Subcutaneous abdominal adipose tissue (tissue), 5 donors: Measurements from ENCODE around the gene CEP83.

Experiments
- H3K27ac ChIP-seq: one replicate; pipeline ENCODE4 v1.7.0; 2013; ENCODE audit warnings: low read depth, mild to moderate bottlenecking, inconsistent platforms, low read length, moderate library complexity
- H3K27me3 ChIP-seq, 5 donors: one replicate each; pipeline ENCODE4 v1.7.0; 2013; ENCODE audit warnings: low read length in 5 of 5, inconsistent platforms in 1 of 5; ENCODE audit not compliant: control insufficient read depth in 5 of 5, insufficient read depth in 4 of 5
- H3K36me3 ChIP-seq, 5 donors: one replicate each; pipeline ENCODE4 v1.7.0; 2013; ENCODE audit warnings: low read length in 5 of 5; ENCODE audit not compliant: control insufficient read depth in 5 of 5, insufficient read depth in 5 of 5
- H3K4me1 ChIP-seq, 5 donors: one replicate each; pipeline ENCODE4 v1.7.0; 2013; ENCODE audit warnings: low read length in 5 of 5, mild to moderate bottlenecking in 3 of 5, moderate library complexity in 1 of 5; ENCODE audit not compliant: control insufficient read depth in 5 of 5, insufficient read depth in 5 of 5
- H3K4me3 ChIP-seq, 5 donors: one replicate each; pipeline ENCODE4 v1.7.0; 2013; ENCODE audit warnings: low read length in 5 of 5, low read depth in 1 of 5
- H3K9ac ChIP-seq, 5 donors: one replicate each; pipeline ENCODE4 v1.7.0; 2013; ENCODE audit warnings: low read length in 5 of 5, mild to moderate bottlenecking in 4 of 5, moderate library complexity in 3 of 5
- H3K9me3 ChIP-seq, 5 donors: one replicate each; pipeline ENCODE4 v1.7.0; 2013; ENCODE audit warnings: low read length in 5 of 5; ENCODE audit not compliant: control insufficient read depth in 5 of 5
- donor health status: healthy.
- donor health status: healthy.
- donor health status: healthy.
- donor health status: healthy.
- donor health status: healthy.

CEP83 gene

DNA sequence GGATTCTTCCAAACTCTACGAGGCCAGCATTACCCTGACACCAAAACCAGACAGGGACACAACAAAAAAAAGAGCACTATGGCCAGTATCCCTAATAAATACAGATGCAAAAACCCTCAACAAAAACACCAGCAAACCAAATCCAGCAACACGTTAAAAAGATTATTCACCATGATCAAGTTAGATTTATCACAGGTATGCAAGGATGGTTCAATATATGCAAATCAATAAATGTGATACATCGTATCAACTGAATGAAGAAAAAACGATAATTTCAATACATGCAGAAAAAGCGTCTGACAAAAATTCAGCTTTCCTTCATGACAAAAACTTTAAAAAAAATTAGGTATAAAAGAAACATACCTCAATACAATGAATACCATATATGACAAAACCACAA lies 99.9 kb downstream of the CEP83 start:
- H3K4me3 ChIP-seq: peak overlapping the region in 1 of 5 donors; percentile 28
- H3K27ac ChIP-seq: no peak overlapping the region
- no peaks in the 10 kb centered on the region for H3K27me3 ChIP-seq
- no peaks in the 10 kb centered on the region for H3K4me1 ChIP-seq
- no peak overlapping the region for H3K9ac ChIP-seq
- H3K9me3 ChIP-seq: peaks cover 4 to 19% (median 10%) of the 10 kb centered on the region in 5 donors
- H3K36me3 ChIP-seq: peaks cover 0 to 6% (median 2%) of the 10 kb centered on the region in 5 donors

DNA sequence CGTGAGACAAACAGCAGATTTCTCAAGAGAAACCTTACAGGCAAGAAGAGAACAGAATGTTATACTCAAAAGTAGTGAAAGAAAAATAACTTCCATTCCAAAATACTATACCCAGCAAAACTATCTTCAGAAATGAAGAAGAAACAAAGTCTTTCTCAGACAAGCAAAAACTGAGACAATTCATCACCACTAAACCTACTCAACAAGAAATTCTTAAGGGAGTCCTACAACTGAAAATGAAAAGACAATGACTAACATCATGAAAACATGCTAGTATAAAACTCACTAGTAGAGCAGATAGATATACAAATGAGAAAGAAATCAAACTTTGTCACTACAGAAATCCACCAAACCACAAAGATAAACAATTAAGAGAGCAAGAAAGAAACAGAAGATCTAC lies 106.5 kb downstream of the CEP83 start:
- peaks cover 0 to 17% (median 8%) of the 10 kb centered on the region in 5 donors for H3K36me3 ChIP-seq
- H3K9me3 ChIP-seq: peaks cover 20 to 46% (median 32%) of the 10 kb centered on the region in 5 donors

GRCh38 chr12:94340573-94340972 lies 119.1 kb downstream of the CEP83 start:
- no peaks in the 10 kb centered on the region for H3K27me3 ChIP-seq
- no peaks in the 10 kb centered on the region for H3K4me1 ChIP-seq
- peaks cover 0 to 3% (median 0%) of the 10 kb centered on the region in 5 donors for H3K9me3 ChIP-seq
- H3K4me3 ChIP-seq: no peak overlapping the region
- no peak overlapping the region for H3K9ac ChIP-seq
- no peak overlapping the region for H3K27ac ChIP-seq
- peaks cover 0 to 7% (median 2%) of the 10 kb centered on the region in 5 donors for H3K36me3 ChIP-seq

More for the DNA sequence above, 106.5 kb downstream of the CEP83 start:
- H3K9ac ChIP-seq: no peak overlapping the region
- no peaks in the 10 kb centered on the region for H3K4me1 ChIP-seq
- no peak overlapping the region for H3K27ac ChIP-seq
- H3K27me3 ChIP-seq: no peaks in the 10 kb centered on the region
- H3K4me3 ChIP-seq: peak overlapping the region in 1 of 5 donors; percentile 12

GRCh38 chr12:94338006-94338794 lies 121.5 kb downstream of the CEP83 start:
- H3K27me3 ChIP-seq: no peaks in the 10 kb centered on the region
- no peak overlapping the region for H3K9ac ChIP-seq
- no peaks in the 10 kb centered on the region for H3K36me3 ChIP-seq
- no peaks in the 10 kb centered on the region for H3K4me1 ChIP-seq
- H3K4me3 ChIP-seq: no peak overlapping the region
- no peak overlapping the region for H3K27ac ChIP-seq
- no peaks in the 10 kb centered on the region for H3K9me3 ChIP-seq

DNA sequence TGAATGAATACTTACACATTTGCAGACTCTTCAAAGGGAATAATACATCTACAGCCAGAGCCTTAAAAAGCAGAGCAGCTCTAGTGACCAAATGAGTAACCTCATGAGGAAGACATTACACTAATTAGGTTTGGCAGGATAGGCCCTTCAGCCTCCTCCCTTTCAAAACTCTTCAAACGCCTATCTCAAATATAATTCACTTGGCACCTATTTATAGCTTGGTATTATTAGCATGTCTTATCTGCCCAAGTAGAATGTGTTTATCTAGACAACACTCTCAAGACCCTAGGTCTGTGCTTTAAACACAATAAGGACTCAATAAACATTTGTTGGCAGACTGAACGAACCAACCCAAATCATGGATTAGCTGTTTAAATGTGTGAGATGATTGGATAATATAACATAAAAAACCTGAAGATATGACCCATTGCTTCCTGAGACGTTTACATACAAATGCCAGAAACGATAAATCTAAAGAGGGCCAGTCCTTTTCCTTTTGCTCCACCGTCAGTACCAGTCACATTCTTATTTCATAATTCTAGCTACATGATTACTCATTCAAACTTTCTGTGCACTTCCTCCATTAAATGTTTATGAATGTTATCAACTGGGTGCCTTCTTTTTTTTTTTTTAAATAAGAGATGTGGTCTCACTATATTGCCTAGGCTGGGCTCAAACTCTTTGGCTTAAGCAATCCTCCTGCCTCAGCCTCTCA lies 123.3 kb downstream of the CEP83 start:
- Histone ChIP-seq H3K4me3 (no peak overlapping the region), H3K4me1 (no peaks in the 10 kb centered on the region), H3K9ac (no peak overlapping the region), H3K36me3 (peaks cover 0 to 3% (median 2%) of the 10 kb centered on the region in 5 donors), H3K27ac (no peak overlapping the region), H3K27me3 (no peaks in the 10 kb centered on the region), H3K9me3 (no peaks in the 10 kb centered on the region)

DNA sequence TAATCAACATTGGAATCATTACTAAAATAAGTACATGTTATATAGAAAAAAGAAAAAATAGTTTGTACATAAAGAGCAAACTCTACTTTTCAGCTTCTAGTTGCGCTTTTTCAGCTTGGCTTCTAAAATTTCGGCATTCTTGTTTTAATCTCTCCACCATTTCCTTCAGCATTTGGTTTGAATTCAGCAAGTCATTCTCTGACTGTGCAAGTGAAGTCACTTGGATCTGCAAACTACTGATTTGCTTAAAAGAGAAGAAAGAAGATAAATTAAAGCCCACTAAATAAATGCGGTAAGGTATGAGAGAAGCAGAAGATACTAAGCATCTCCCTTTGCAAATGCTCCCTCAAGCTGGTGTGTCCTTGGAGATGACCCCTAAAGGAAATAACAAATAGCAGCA lies 126.3 kb downstream of the CEP83 start:
- H3K27ac ChIP-seq: no peak overlapping the region
- no peak overlapping the region for H3K9ac ChIP-seq
- H3K4me1 ChIP-seq: no peaks in the 10 kb centered on the region
- no peaks in the 10 kb centered on the region for H3K27me3 ChIP-seq
- no peaks in the 10 kb centered on the region for H3K9me3 ChIP-seq
- peaks cover 0 to 8% (median 4%) of the 10 kb centered on the region in 5 donors for H3K36me3 ChIP-seq
- H3K4me3 ChIP-seq: no peak overlapping the region

- H3K27me3 ChIP-seq: no peaks in the 10 kb centered on the region
- no peak overlapping the region for H3K9ac ChIP-seq
- peaks cover 2 to 13% (median 8%) of the 10 kb centered on the region in 5 donors for H3K36me3 ChIP-seq
- H3K9me3 ChIP-seq: no peaks in the 10 kb centered on the region
- H3K4me1 ChIP-seq: no peaks in the 10 kb centered on the region
- no peak overlapping the region for H3K4me3 ChIP-seq
- no peak overlapping the region for H3K27ac ChIP-seq
Measured at GRCh38 chr12:94329366-94329765, 130.3 kb downstream of the CEP83 start.

DNA sequence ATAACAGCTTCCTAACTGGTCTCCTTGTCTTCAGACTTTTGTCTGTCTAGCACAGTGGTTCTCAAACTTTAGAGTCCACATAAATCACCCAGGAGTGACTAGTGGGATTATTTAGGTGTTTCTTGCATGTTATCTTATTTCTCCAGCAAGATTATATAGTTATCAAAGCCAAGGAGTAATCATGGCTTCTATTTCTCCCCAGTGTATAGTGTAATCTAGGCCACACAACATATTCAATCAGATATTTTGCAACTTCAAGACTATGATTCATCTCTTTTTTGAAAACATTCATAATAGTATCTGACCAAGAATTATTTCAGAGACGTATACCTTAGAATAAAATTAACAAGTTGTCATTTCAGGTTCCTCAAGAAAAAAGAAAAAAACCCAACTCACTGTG lies 131.9 kb downstream of the CEP83 start:
- no peaks in the 10 kb centered on the region for H3K4me1 ChIP-seq
- no peak overlapping the region for H3K27ac ChIP-seq
- H3K9me3 ChIP-seq: no peaks in the 10 kb centered on the region
- peaks cover 8 to 21% (median 10%) of the 10 kb centered on the region in 5 donors for H3K36me3 ChIP-seq
- H3K4me3 ChIP-seq: no peak overlapping the region
- H3K9ac ChIP-seq: no peak overlapping the region
- H3K27me3 ChIP-seq: no peaks in the 10 kb centered on the region

DNA sequence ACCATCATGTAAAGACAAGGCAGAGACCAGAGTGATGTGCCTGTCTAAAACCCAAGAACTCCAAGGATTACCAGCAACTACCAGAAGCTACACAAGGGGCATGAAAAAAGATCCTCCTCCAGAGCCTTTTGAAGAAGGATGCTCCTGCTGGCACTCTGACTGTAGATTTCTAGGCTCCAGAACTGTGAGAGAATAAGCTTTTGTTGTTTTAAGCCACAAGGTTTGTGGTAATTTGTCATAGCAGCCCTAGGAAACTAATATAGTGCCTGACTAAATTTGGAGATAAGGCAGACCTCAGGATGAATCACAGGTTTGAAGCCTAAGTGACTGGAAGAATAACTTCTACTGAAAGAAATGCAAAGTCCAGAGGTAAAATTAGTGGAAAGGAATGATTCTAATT lies 132.9 kb downstream of the CEP83 start:
- Histone ChIP-seq H3K4me3 (no peak overlapping the region), H3K9me3 (no peaks in the 10 kb centered on the region), H3K27me3 (no peaks in the 10 kb centered on the region), H3K4me1 (no peaks in the 10 kb centered on the region), H3K27ac (no peak overlapping the region), H3K9ac (no peak overlapping the region), H3K36me3 (peaks cover 8 to 27% (median 16%) of the 10 kb centered on the region in 5 donors)

- Histone ChIP-seq H3K36me3 (peaks cover 8 to 29% (median 20%) of the 10 kb centered on the region in 5 donors), H3K9ac (no peak overlapping the region), H3K4me3 (no peak overlapping the region), H3K9me3 (peaks cover 0 to 2% (median 0%) of the 10 kb centered on the region in 5 donors), H3K27ac (no peak overlapping the region), H3K4me1 (no peaks in the 10 kb centered on the region), H3K27me3 (no peaks in the 10 kb centered on the region)
Measured at GRCh38 chr12:94326234-94326633, 133.4 kb downstream of the CEP83 start.
